Large intestine (tissue), 3 donors: Measurements from ENCODE around the gene PCID2. TPM values are rescaled to one million over a fixed set of nuclear protein-coding genes. Genes with fewer than 3 reads are reported as not detected.
A peak's percentile ranks its signal among the peaks of the same experiment; 100 is the strongest.

Experiments used
- DNase-seq, 2 donors: peaks; one replicate each; pipeline versions ENCODE4 v3.0.0 to v3.0.0-alpha.2; 2013
- H3K27ac ChIP-seq: one replicate; pipeline ENCODE4 v1.5.1; 2013; ENCODE audit warnings: low read length
- H3K27me3 ChIP-seq: 2 replicates; pipeline ENCODE4 v1.6.1; 2013; ENCODE audit warnings: low read length; ENCODE audit not compliant: control insufficient read depth, insufficient read depth
- H3K36me3 ChIP-seq: 2 replicates; pipeline ENCODE4 v1.6.1; 2013; ENCODE audit warnings: low read length; ENCODE audit not compliant: control insufficient read depth, insufficient read depth
- H3K4me1 ChIP-seq: one replicate; pipeline ENCODE4 v1.6.1; 2013; ENCODE audit warnings: low read length; ENCODE audit not compliant: control insufficient read depth, insufficient read depth
- H3K4me3 ChIP-seq: one replicate; pipeline ENCODE4 v1.5.1; 2013; ENCODE audit warnings: low read length
- H3K9me3 ChIP-seq: one replicate; pipeline ENCODE4 v1.6.1; 2013; ENCODE audit warnings: mild to moderate bottlenecking, low read depth, low read length, moderate library complexity; ENCODE audit not compliant: control insufficient read depth
- WGBS: methylation state at CpG from one replicate; pipeline ENCODE4 v1.1.5; 2013; ENCODE audit warnings: low lambda C conversion rate; ENCODE audit not compliant: insufficient coverage; 5-methylcytosine and 5-hydroxymethylcytosine counted together
- polyA plus RNA-seq: library from polyadenylated mRNA; unstranded; fragments of 120-200 nt; gene quantifications from one replicate; pipeline ENCODE4 v1.2.1, GENCODE V29; 2013

PCID2 gene
- polyA plus RNA-seq, 1 donor: 52.0 TPM

DNA sequence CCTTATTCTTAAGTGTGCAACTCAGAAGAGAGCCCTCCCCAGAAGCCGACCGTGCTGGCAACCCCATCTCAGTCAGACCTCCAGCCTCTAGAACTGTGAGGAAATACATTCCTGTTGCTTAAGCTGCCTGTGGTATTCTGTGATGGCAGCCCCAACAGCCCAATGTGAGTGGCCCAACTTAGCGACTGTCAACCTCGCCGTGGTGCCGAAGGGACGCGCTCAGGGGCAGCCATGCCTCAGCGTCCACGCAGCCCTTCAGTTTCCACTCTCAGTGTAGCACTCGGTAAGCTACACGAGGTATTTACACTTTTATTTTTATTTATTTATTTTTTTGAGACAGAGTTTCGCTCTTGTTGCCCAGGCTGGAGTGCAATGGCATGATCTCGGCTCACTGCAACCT lies 31.6 kb downstream of the PCID2 start:
- H3K4me1 ChIP-seq: no peaks in the 10 kb centered on the region
- no peaks in the 10 kb centered on the region for H3K27me3 ChIP-seq
- peaks cover 74% of the 10 kb centered on the region for H3K36me3 ChIP-seq
- H3K27ac ChIP-seq: no peak overlapping the region
- H3K4me3 ChIP-seq: no peak overlapping the region
- H3K9me3 ChIP-seq: no peaks in the 10 kb centered on the region
- 97% methylated on average over 4 of the region's 14 CpGs for WGBS
- DNase-seq: no peak

DNA sequence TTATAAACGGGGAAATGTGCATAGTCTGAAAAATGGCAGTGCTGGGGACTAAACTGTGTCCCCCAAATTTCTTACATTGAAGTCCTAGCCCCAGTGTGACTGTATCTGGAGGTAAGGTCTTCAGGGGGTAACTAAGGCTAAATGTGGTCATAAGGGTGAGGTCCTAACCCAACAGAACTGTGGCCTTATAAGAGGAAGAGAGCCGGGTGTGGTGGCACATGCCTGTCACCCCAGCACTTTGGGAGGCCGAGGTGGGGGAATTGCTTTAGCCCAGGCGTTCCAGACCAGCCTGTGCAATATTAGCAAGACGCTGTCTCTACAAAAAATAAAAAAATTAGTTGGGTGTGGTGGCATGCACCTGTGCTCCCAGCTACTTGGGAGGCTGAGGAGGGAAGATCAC lies 32.2 kb downstream of the PCID2 start:
- no peak overlapping the region for H3K4me3 ChIP-seq
- no peak overlapping the region for H3K27ac ChIP-seq
- no peak for DNase-seq
- WGBS: no CpG with 5 or more reads among the region's 5 CpGs
- H3K36me3 ChIP-seq: peaks cover 77% of the 10 kb centered on the region
- no peaks in the 10 kb centered on the region for H3K4me1 ChIP-seq
- no peaks in the 10 kb centered on the region for H3K9me3 ChIP-seq
- H3K27me3 ChIP-seq: no peaks in the 10 kb centered on the region

DNA sequence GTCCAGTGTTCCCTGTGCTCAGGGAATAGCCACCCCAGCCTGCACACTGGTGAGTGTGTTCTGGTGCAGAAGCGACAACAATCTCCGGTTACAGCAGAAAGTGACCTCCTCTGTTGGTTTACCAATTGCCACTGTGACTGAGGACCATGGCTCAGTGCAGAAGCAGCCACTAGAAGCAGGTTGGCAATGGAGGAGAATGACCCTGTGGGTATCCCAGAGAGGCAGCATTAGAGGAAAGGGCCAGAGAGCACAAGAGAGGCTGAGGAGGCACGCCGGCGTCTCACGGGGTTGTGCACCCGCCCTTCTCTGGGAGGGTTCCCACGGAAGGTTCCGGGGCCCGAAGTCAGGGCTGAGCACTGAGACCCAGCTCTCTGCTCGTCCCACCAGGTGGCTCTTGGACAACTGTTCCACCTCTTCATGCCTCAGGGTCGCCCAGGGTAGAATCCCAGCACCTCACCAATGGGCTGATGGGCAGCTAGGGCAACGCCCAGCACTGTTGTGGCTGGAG lies 36.0 kb downstream of the PCID2 start:
- WGBS: no CpG with 5 or more reads among the region's 13 CpGs
- no peak overlapping the region for H3K4me3 ChIP-seq
- H3K9me3 ChIP-seq: no peaks in the 10 kb centered on the region
- peaks cover 11% of the 10 kb centered on the region for H3K4me1 ChIP-seq
- H3K27me3 ChIP-seq: no peaks in the 10 kb centered on the region
- peaks cover 48% of the 10 kb centered on the region for H3K36me3 ChIP-seq
- no peak for DNase-seq
- no peak overlapping the region for H3K27ac ChIP-seq

DNA sequence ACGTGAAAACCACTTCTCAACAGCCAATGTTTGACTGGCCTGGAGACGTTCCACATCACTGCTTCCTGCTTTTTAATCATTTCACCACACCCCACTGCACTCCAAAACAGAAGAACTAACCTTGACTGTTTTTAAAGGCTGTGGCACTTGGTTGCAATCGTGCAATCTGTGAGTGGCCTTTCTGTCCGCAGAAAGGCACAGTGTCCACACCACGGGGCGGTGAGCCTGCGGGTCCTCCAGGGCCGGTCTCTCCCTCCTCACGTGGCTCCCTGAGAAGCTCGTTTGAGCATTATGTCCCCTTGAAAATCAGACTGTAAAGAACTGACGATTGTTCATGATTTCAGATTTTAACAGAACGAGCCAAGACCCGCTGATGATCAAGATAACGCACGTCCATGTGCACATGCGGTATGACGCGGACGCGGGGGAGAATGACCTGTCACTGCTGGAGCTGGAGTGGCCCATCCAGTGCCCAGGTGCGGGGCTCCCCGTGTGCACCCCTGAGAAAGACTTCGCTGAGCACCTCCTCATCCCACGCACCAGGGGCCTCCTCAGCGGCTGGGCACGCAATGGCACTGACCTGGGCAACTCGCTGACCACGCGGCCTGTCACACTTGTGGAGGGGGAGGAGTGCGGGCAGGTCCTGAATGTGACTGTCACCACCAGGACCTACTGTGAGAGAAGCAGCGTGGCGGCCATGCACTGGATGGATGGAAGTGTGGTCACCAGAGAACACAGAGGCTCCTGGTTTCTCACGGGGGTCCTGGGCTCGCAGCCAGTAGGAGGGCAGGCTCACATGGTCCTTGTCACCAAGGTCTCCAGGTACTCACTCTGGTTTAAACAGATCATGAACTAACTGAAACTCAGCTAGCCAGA lies 37.0 kb downstream of the PCID2 start:
- H3K4me3 ChIP-seq: no peak overlapping the region
- H3K9me3 ChIP-seq: no peaks in the 10 kb centered on the region
- H3K27ac ChIP-seq: no peak overlapping the region
- H3K36me3 ChIP-seq: peaks cover 42% of the 10 kb centered on the region
- peaks cover 11% of the 10 kb centered on the region for H3K4me1 ChIP-seq
- DNase-seq: no peak
- H3K27me3 ChIP-seq: no peaks in the 10 kb centered on the region
- WGBS: no CpG with 5 or more reads among the region's 34 CpGs

DNA sequence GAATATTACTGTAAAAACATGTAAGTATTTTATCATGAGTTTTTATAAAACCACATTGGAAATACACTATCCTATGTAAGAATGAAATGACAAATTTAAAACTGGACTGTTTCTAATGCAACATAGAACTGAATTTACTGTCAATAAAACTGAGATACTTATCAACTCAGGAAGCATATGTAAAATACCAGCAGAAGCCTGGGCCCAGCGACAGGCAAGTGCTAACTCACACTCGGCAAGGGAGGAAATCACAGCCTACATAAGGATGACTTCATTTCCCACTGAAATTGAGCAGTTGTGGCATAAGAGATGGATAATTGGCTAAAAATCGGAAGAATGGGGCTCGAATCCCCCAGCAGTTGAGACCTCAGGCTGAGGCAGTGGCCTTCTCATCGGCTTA lies 38.0 kb downstream of the PCID2 start:
- Histone ChIP-seq H3K4me1 (peaks cover 11% of the 10 kb centered on the region), H3K36me3 (peaks cover 33% of the 10 kb centered on the region), H3K4me3 (no peak overlapping the region), H3K27me3 (no peaks in the 10 kb centered on the region), H3K27ac (no peak overlapping the region), H3K9me3 (no peaks in the 10 kb centered on the region)
- DNase-seq: no peak
- WGBS: no CpG with 5 or more reads among the region's 5 CpGs

DNA sequence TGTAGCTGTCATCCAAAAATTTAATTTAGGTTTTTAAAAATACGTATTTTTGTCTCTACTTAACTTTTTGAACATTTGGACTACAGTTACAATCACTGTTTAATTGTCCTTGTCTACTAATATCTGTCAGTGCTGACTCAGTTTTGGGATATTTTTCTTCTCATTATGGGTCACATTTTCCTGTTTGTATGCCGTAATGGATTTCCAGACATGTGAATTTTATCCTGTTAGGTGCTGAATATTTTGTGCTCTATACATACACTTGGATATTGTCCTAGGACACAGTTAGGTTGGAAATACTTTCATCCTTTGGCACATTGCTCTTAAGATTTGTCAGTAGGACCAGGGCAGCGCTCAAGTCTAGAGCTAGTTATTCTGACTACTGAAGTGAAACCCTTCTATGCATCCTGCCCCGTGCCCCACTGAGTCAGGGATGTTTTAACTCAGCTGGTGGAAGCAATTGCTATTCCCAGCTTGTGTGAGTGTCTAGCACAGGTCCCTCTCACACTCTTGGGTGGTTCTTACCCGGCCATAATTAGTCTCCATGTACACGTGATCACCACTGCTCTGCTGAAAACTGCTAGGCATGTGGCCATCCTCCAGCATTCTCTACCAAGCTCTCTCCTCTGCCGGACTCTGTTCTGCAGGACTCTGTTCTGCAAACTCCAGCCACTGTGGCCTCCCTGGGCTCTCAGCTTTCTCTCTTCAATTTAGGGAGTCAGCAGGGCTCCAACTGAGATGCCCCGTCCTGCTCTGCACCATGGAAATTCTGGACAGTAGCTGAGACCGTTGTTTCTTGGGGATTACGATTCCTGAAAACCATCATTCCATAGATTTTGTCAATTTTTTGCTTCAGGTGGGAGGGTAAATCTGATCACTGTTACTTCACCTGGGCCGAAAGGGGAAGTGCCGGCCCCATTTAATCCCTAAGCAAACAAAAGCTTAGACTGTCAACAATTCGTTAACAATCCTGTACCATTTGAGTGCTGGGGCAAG lies 38.9 kb downstream of the PCID2 start:
- Histone ChIP-seq H3K27me3 (no peaks in the 10 kb centered on the region), H3K27ac (no peak overlapping the region), H3K36me3 (peaks cover 24% of the 10 kb centered on the region), H3K4me1 (peaks cover 11% of the 10 kb centered on the region), H3K4me3 (no peak overlapping the region), H3K9me3 (no peaks in the 10 kb centered on the region)
- peak; percentile 21 to 58 for DNase-seq
- WGBS: 88% methylated on average over 1 of the region's 13 CpGs

DNA sequence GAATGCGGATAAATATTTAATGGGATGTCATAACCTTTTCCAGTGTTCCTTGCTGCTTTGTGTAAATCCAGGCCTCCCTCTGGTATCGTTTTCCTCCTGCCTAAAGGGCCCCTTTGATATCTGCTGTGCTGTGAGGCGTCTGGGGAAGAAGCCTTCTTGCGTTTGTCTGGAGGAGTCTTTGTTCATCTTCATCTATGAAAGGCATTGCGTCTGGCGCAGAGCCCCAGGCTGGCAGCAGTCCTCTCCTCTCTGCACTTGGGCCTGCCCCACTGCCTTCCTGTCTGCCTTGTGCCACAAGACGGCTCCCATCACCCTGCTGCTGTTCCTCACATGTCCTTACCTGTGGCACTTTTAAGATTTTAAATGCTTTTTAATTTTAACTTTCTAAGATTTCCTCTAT lies 40.3 kb downstream of the PCID2 start:
- H3K27me3 ChIP-seq: peaks cover 4% of the 10 kb centered on the region
- no peak overlapping the region for H3K27ac ChIP-seq
- H3K4me3 ChIP-seq: no peak overlapping the region
- peaks cover 12% of the 10 kb centered on the region for H3K4me1 ChIP-seq
- H3K36me3 ChIP-seq: peaks cover 18% of the 10 kb centered on the region
- no peak for DNase-seq
- H3K9me3 ChIP-seq: no peaks in the 10 kb centered on the region
- no CpG with 5 or more reads among the region's 7 CpGs for WGBS

DNA sequence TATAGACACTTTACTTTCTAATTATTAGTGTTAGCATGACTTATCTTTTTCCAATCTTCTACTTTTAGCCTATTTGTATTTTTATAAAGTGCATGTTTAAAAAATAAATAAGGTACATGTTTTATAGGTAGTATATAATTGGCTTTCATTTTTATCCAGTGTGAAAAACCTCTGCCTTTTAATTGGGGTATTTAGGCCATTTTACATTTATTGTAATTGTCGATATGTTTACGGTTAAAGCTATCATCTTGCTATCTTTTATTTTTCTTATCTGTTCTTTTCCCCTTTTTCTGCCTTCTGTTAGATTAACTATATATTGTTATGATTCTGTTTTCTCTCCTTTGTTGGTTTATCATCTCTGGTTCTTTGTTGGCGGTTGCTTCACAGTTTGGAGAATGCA lies 40.9 kb downstream of the PCID2 start:
- H3K27me3 ChIP-seq: peaks cover 10% of the 10 kb centered on the region
- H3K27ac ChIP-seq: no peak overlapping the region
- peaks cover 16% of the 10 kb centered on the region for H3K36me3 ChIP-seq
- WGBS: 100% methylated on average over 2 of the region's 3 CpGs
- H3K4me3 ChIP-seq: no peak overlapping the region
- H3K9me3 ChIP-seq: no peaks in the 10 kb centered on the region
- DNase-seq: no peak
- peaks cover 16% of the 10 kb centered on the region for H3K4me1 ChIP-seq

DNA sequence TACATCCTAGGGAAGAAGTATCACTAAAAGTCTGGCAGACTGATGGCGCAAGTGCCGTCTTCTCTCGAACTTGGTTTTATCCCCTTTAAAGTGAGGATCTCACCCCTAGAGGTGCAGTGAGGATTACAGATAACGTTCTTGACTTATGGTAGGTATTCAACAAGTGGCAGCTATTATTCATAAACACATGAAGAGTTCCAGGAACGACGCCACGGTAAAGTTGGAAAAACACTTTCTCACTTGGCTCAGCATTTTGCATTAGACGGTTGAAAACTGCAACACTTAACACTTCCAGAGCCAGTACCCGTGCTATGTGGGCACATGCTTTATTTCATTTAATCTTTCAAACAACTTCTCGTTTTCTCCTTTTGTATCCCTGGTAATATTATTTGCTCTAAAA lies 41.3 kb downstream of the PCID2 start:
- WGBS: 79% methylated on average over 6 of the region's 10 CpGs
- H3K36me3 ChIP-seq: peaks cover 13% of the 10 kb centered on the region
- H3K9me3 ChIP-seq: no peaks in the 10 kb centered on the region
- peaks cover 16% of the 10 kb centered on the region for H3K4me1 ChIP-seq
- H3K4me3 ChIP-seq: no peak overlapping the region
- H3K27ac ChIP-seq: no peak overlapping the region
- H3K27me3 ChIP-seq: peaks cover 10% of the 10 kb centered on the region
- no peak for DNase-seq

DNA sequence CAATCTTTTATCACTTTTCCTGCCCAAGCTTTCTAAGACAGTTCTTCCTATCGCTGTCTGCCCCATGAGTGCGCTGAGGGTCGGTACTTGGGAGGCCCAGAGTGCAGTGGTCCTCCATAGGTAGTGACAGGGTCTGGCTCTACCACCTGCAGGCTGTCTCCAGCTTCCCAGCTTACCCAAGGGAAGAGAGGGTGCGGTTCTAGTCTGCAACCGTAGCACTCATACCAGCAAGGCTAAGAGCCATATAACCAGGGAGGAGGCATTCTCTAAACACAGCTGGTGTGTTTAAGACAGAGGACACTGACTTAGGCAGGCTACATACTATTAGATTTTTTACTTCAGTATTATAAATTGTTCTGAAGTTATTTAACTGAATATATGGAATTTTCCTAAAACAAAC lies 41.8 kb downstream of the PCID2 start:
- Histone ChIP-seq H3K36me3 (peaks cover 8% of the 10 kb centered on the region), H3K4me1 (peaks cover 16% of the 10 kb centered on the region), H3K4me3 (no peak overlapping the region), H3K27ac (no peak overlapping the region), H3K9me3 (no peaks in the 10 kb centered on the region), H3K27me3 (peaks cover 10% of the 10 kb centered on the region)
- no peak for DNase-seq
- no CpG with 5 or more reads among the region's 5 CpGs for WGBS
